Measurements from ENCODE around the gene MPV17L.
"Not testable (repeated sequence)": the region's sequence is repeated elsewhere in the genome, so short reads cannot be mapped to it uniquely, and the experiment has no call there.

Gene MPV17L

DNA sequence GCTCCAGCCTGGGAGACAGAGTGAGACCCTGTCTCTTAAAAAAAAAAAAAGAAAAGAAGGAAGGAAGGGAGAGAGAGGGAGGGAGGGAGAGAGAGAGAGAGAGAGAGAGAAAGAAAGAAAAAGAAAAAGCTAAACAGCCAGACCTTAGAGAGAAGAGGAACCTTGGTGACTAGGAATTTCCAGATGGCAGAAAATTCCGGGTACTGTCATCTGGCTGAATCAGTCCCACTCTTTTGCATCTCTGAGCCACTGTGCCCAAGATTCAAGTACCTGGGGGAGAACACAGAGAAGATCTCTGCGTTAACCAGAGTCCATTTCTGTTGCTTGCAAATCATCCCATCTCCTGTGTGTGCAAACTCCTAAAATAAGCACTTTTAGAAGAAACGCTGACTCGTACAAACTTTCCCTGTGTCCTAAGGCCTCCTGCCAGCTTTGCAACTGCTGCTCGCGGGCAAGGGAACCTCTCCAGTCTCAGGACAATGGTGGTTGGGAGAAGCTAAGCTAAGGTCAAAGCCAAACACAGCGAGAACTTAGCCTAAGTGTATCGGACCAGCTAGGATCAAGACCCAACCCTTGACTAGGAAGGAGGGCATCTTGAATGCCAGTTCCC lies 56.8 kb downstream of the MPV17L start:
- no peak for TF ChIP-seq CTCF (conservative IDR thresholded peaks at IDR 0.05; ENCODE audit: low read length)
- H3K4me3 ChIP-seq (ENCODE audit: low read length) = no peak overlapping the region
- no peak for DNase-seq (ENCODE audit: low read depth)

DNA sequence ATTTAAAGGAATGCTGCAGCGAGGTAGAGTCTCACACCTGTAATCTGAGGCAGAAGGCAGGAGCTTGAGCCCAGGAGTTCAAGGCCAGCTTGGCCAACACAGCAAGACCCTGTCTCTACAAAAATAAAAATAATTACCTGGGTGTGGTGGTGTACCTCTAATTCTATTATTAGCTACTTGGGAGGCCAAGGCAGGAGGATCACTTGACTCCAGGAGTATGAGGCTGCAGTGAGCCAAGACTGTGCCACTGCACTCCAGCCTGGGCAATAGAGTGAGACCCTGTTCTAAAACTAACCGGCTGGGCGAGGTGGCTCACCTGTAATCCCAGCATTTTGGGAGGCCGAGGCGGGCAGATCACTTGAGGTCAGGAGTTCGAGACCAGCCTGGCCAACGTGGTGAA lies 57.7 kb downstream of the MPV17L start:
- H3K4me3 ChIP-seq (ENCODE audit: low read length); DNase-seq (ENCODE audit: low read depth): not testable (repeated sequence)

GRCh38 chr16:15454933-15455332 lies 59.4 kb downstream of the MPV17L start:
- DNase-seq (ENCODE audit: low read depth); H3K4me3 ChIP-seq (ENCODE audit: low read length): not testable (repeated sequence)

- no peak for TF ChIP-seq CTCF (conservative IDR thresholded peaks at IDR 0.05; ENCODE audit: low read length)
- no peak overlapping the region for H3K4me3 ChIP-seq (ENCODE audit: low read length)
- no peak for DNase-seq (ENCODE audit: low read depth)
Observed at GRCh38 chr16:15457400-15457799, 61.8 kb downstream of the MPV17L start.

DNA sequence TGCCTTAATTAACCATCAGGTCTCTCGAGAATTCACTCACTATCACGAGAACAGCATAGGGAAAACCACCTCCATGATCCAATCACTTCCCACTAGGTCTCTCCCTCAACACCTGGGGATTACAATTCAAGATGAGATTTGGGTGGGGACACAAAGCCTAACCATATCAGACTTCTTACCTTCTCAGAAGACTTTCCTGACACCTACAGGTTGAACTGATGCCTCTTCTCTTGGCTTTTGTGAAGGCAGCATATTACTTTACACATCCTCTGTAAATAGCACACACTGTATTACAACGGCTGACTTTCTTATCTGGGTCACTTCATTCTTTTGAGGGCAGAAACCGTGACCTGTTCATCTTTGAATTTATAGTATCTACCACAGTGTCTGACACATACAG lies 62.4 kb downstream of the MPV17L start:
- TF ChIP-seq CTCF (conservative IDR thresholded peaks at IDR 0.05; ENCODE audit: low read length) = no peak
- no peak for DNase-seq (ENCODE audit: low read depth)
- no peak overlapping the region for H3K4me3 ChIP-seq (ENCODE audit: low read length)

- no peak for DNase-seq (ENCODE audit: low read depth)
- no peak for TF ChIP-seq CTCF (conservative IDR thresholded peaks at IDR 0.05; ENCODE audit: low read length)
- no peak overlapping the region for H3K4me3 ChIP-seq (ENCODE audit: low read length)
Observed at GRCh38 chr16:15459791-15460190, 64.2 kb downstream of the MPV17L start.

- no peak for TF ChIP-seq CTCF (conservative IDR thresholded peaks at IDR 0.05; ENCODE audit: low read length)
- DNase-seq (ENCODE audit: low read depth) = no peak
- no peak overlapping the region for H3K4me3 ChIP-seq (ENCODE audit: low read length)
Observed at GRCh38 chr16:15460601-15461000, 65.0 kb downstream of the MPV17L start.

DNA sequence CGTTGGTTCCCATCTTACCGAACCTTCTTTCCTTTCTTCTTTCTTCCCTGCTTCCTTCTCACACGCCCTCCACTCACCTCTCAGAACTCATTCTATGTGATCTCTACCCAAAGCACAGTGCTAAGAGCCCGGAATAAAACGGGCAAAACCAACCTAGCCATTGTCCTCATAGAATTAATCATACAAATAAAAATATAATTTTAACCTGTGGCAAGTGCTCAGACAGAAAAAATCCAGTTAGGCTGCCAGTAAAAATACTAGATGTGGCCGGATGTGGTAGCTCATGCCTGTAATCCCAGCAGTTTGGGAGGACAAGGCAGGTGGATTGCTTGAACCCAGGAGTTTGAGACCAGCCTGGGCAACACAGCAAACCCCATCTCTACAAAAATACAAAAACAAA lies 65.8 kb downstream of the MPV17L start:
- TF ChIP-seq CTCF (conservative IDR thresholded peaks at IDR 0.05; ENCODE audit: low read length) = no peak

More for the DNA sequence above, 65.8 kb downstream of the MPV17L start:
- H3K4me3 ChIP-seq (ENCODE audit: low read length) = no peak overlapping the region
- no peak for DNase-seq (ENCODE audit: low read depth)
